GM19193 (cell line): Measurements from ENCODE around the gene RBM28.

ENCODE experiments used
- POLR2A ChIP-seq: IDR thresholded peaks from 4 replicates; pipeline ENCODE4 v1.6.1; 2011; ENCODE audit not compliant: insufficient read depth, insufficient read length; ENCODE audit errors: extremely low read depth

Gene RBM28

GRCh38 chr7:128266529-128266882, 77.2 kb downstream of the RBM28 start:
- TF ChIP-seq POLR2A, result no peak

GRCh38 chr7:128265906-128266300, 77.8 kb downstream of the RBM28 start:
- no peak for TF ChIP-seq POLR2A

- no peak for TF ChIP-seq POLR2A
Measured at GRCh38 chr7:128265156-128265905, 78.4 kb downstream of the RBM28 start.

- no peak for TF ChIP-seq POLR2A
Measured at GRCh38 chr7:128264477-128264876, 79.2 kb downstream of the RBM28 start.

- no peak for TF ChIP-seq POLR2A
Measured at GRCh38 chr7:128263420-128263819, 80.3 kb downstream of the RBM28 start.

GRCh38 chr7:128262273-128263028, 81.3 kb downstream of the RBM28 start:
- no peak for TF ChIP-seq POLR2A

GRCh38 chr7:128260069-128260795, 83.5 kb downstream of the RBM28 start:
- TF ChIP-seq POLR2A, result no peak

- TF ChIP-seq POLR2A, result no peak
Measured at GRCh38 chr7:128259131-128260061, 84.3 kb downstream of the RBM28 start.

- no peak for TF ChIP-seq POLR2A
Measured at GRCh38 chr7:128257458-128257857, 86.2 kb downstream of the RBM28 start.

- TF ChIP-seq POLR2A, result no peak
Measured at GRCh38 chr7:128255271-128255670, 88.4 kb downstream of the RBM28 start.

GRCh38 chr7:128254470-128254869, 89.2 kb downstream of the RBM28 start:
- TF ChIP-seq POLR2A, result no peak

GRCh38 chr7:128253701-128254100, 90.0 kb downstream of the RBM28 start:
- no peak for TF ChIP-seq POLR2A

- no peak for TF ChIP-seq POLR2A
Measured at GRCh38 chr7:128251337-128251736, 92.4 kb downstream of the RBM28 start.
